ENCODE results near the gene ACVR1.
"Not testable (repeated sequence)": the region's sequence is repeated elsewhere in the genome, so short reads cannot be mapped to it uniquely, and the experiment has no call there.

ACVR1 gene

GRCh38 chr2:157788201-157788600 lies 87.9 kb downstream of the ACVR1 start:
- no peak for DNase-seq

GRCh38 chr2:157787364-157787938 lies 88.7 kb downstream of the ACVR1 start:
- no peak for DNase-seq

- DNase-seq: no peak
These were observed 89.3 kb downstream of the ACVR1 start for GRCh38 chr2:157786663-157787363.

- peak; percentile 35 for DNase-seq
These were observed 90.1 kb downstream of the ACVR1 start for GRCh38 chr2:157785866-157786662.

GRCh38 chr2:157785200-157785599 lies 90.9 kb downstream of the ACVR1 start:
- no peak for DNase-seq

- no peak for DNase-seq
These were observed 91.3 kb downstream of the ACVR1 start for GRCh38 chr2:157784823-157785175.

- DNase-seq: peak; percentile 43
These were observed 91.8 kb downstream of the ACVR1 start for GRCh38 chr2:157784169-157784822.

- DNase-seq: no peak
These were observed 92.9 kb downstream of the ACVR1 start for GRCh38 chr2:157783245-157783644.

- DNase-seq: no peak
These were observed 93.9 kb downstream of the ACVR1 start for GRCh38 chr2:157782057-157782845.

- DNase-seq: no peak
These were observed 95.9 kb downstream of the ACVR1 start for GRCh38 chr2:157780211-157780610.

GRCh38 chr2:157779794-157780193 lies 96.3 kb downstream of the ACVR1 start:
- no peak for DNase-seq

- peak; percentile 54 for DNase-seq
These were observed 98.7 kb downstream of the ACVR1 start for GRCh38 chr2:157777427-157777826.

GRCh38 chr2:157771234-157771633 lies 104.9 kb downstream of the ACVR1 start:
- no peak for DNase-seq

- no peak for DNase-seq
These were observed 106.3 kb downstream of the ACVR1 start for GRCh38 chr2:157769856-157770255.

- DNase-seq: no peak
These were observed 111.7 kb downstream of the ACVR1 start for GRCh38 chr2:157764386-157764785.

GRCh38 chr2:157761520-157761919 lies 114.6 kb downstream of the ACVR1 start:
- peak; percentile 39 for DNase-seq

GRCh38 chr2:157760949-157761348 lies 115.2 kb downstream of the ACVR1 start:
- no peak for DNase-seq

GRCh38 chr2:157759855-157760254 lies 116.3 kb downstream of the ACVR1 start:
- no peak for DNase-seq

- DNase-seq: no peak
These were observed 117.5 kb downstream of the ACVR1 start for GRCh38 chr2:157758586-157758985.

GRCh38 chr2:157757500-157757899 lies 118.6 kb downstream of the ACVR1 start:
- no peak for DNase-seq

- DNase-seq: not testable (repeated sequence)
These were observed 119.7 kb downstream of the ACVR1 start for GRCh38 chr2:157756447-157756846.

- peak; percentile 24 for DNase-seq
These were observed 124.6 kb downstream of the ACVR1 start for GRCh38 chr2:157751462-157752058.
